GM20000 (cell line): ENCODE results near the gene HMSD.

ENCODE experiments used
- DNase-seq: peaks from one replicate; pipeline ENCODE4 v3.0.0; 2012; ENCODE audit warnings: low spot score
- CTCF ChIP-seq: IDR thresholded peaks from 2 replicates; pipeline ENCODE4 v1.5.1; 2012; ENCODE audit warnings: mild to moderate bottlenecking, control low read depth; ENCODE audit errors: extremely low read depth, missing control alignments

Gene HMSD

GRCh38 chr18:63980027-63980426 lies 30.9 kb downstream of the HMSD start:
- no peak for TF ChIP-seq CTCF
- DNase-seq: no peak

- TF ChIP-seq CTCF: no peak
- no peak for DNase-seq
Measured at GRCh38 chr18:63980896-63981460, 31.9 kb downstream of the HMSD start.

GRCh38 chr18:63981719-63982118 lies 32.6 kb downstream of the HMSD start:
- no peak for DNase-seq
- no peak for TF ChIP-seq CTCF

- TF ChIP-seq CTCF: no peak
- no peak for DNase-seq
Measured at GRCh38 chr18:63982361-63982760, 33.3 kb downstream of the HMSD start.

GRCh38 chr18:63986885-63987284 lies 37.8 kb downstream of the HMSD start:
- no peak for DNase-seq

GRCh38 chr18:63987743-63988142 lies 38.6 kb downstream of the HMSD start:
- TF ChIP-seq CTCF: no peak
- no peak for DNase-seq

More at GRCh38 chr18:63986885-63987284, 37.8 kb downstream of the HMSD start:
- no peak for TF ChIP-seq CTCF

GRCh38 chr18:63992751-63993150 lies 43.6 kb downstream of the HMSD start:
- no peak for DNase-seq
- TF ChIP-seq CTCF: no peak
